Neuron (in vitro differentiated cells): Measurements from ENCODE around the gene PLAC8.
"Not testable (repeated sequence)": the region's sequence is repeated elsewhere in the genome, so short reads cannot be mapped to it uniquely, and the experiment has no call there.

Source experiments
- H2AFZ ChIP-seq: one replicate; pipeline ENCODE4 v1.6.1; 2013; ENCODE audit warnings: low read depth, mild to moderate bottlenecking, inconsistent platforms, low read length, moderate library complexity
- H3K27me3 ChIP-seq: one replicate; pipeline ENCODE4 v1.6.1; 2013; ENCODE audit warnings: low read length; ENCODE audit not compliant: insufficient read depth
- H3K36me3 ChIP-seq: one replicate; pipeline ENCODE4 v1.6.1; 2013; ENCODE audit warnings: low read length; ENCODE audit not compliant: insufficient read depth
- H3K4me1 ChIP-seq: one replicate; pipeline ENCODE4 v1.6.1; 2013; ENCODE audit warnings: low read length; ENCODE audit not compliant: insufficient read depth
- H3K4me3 ChIP-seq: 2 replicates; pipeline ENCODE4 v1.5.1; 2013; ENCODE audit warnings: mild to moderate bottlenecking, low read length, moderate library complexity
- H3K9me3 ChIP-seq: one replicate; pipeline ENCODE4 v1.6.1; 2013; ENCODE audit warnings: low read length

PLAC8 gene

GRCh38 chr4:83075311-83076095, 39.0 kb downstream of the PLAC8 start:
- Histone ChIP-seq H3K27me3 (no peaks in the 10 kb centered on the region), H3K9me3 (peaks cover 5% of the 10 kb centered on the region), H3K4me3 (no peak overlapping the region), H3K36me3 (peaks cover 28% of the 10 kb centered on the region), H2AFZ (no peak overlapping the region), H3K4me1 (no peaks in the 10 kb centered on the region)

GRCh38 chr4:83074783-83075182, 39.7 kb downstream of the PLAC8 start:
- H3K9me3 ChIP-seq, H3K27me3 ChIP-seq, H3K4me3 ChIP-seq, H2AFZ ChIP-seq, H3K4me1 ChIP-seq: not testable (repeated sequence)
- H3K36me3 ChIP-seq = peaks cover 35% of the 10 kb centered on the region

- no peak overlapping the region for H3K4me3 ChIP-seq
- H3K9me3 ChIP-seq = peaks cover 5% of the 10 kb centered on the region
- peaks cover 4% of the 10 kb centered on the region for H3K4me1 ChIP-seq
- no peaks in the 10 kb centered on the region for H3K27me3 ChIP-seq
- H2AFZ ChIP-seq = no peak overlapping the region
- peaks cover 41% of the 10 kb centered on the region for H3K36me3 ChIP-seq
Measured at GRCh38 chr4:83074086-83074704, 40.3 kb downstream of the PLAC8 start.

GRCh38 chr4:83071116-83071515, 43.4 kb downstream of the PLAC8 start:
- H3K4me3 ChIP-seq = no peak overlapping the region
- H3K36me3 ChIP-seq = peaks cover 54% of the 10 kb centered on the region
- peaks cover 7% of the 10 kb centered on the region for H3K4me1 ChIP-seq
- peaks cover 5% of the 10 kb centered on the region for H3K9me3 ChIP-seq
- no peaks in the 10 kb centered on the region for H3K27me3 ChIP-seq
- H2AFZ ChIP-seq = no peak overlapping the region

- H3K27me3 ChIP-seq = no peaks in the 10 kb centered on the region
- no peaks in the 10 kb centered on the region for H3K9me3 ChIP-seq
- peaks cover 7% of the 10 kb centered on the region for H3K4me1 ChIP-seq
- no peak overlapping the region for H3K4me3 ChIP-seq
- H2AFZ ChIP-seq = no peak overlapping the region
- peaks cover 68% of the 10 kb centered on the region for H3K36me3 ChIP-seq
Measured at GRCh38 chr4:83067058-83067639, 47.4 kb downstream of the PLAC8 start.

- no peak overlapping the region for H2AFZ ChIP-seq
- H3K27me3 ChIP-seq = no peaks in the 10 kb centered on the region
- H3K36me3 ChIP-seq = peaks cover 68% of the 10 kb centered on the region
- peaks cover 7% of the 10 kb centered on the region for H3K4me1 ChIP-seq
- H3K9me3 ChIP-seq = no peaks in the 10 kb centered on the region
- H3K4me3 ChIP-seq = no peak overlapping the region
Measured at GRCh38 chr4:83065266-83065665, 49.3 kb downstream of the PLAC8 start.

GRCh38 chr4:83062739-83063138, 51.8 kb downstream of the PLAC8 start:
- H3K27me3 ChIP-seq = no peaks in the 10 kb centered on the region
- H3K4me1 ChIP-seq = no peaks in the 10 kb centered on the region
- H2AFZ ChIP-seq = no peak overlapping the region
- no peak overlapping the region for H3K4me3 ChIP-seq
- H3K36me3 ChIP-seq = peaks cover 66% of the 10 kb centered on the region
- H3K9me3 ChIP-seq = no peaks in the 10 kb centered on the region

GRCh38 chr4:83054928-83055327, 59.6 kb downstream of the PLAC8 start:
- H3K4me3 ChIP-seq = no peak overlapping the region
- H3K36me3 ChIP-seq = peaks cover 49% of the 10 kb centered on the region
- no peak overlapping the region for H2AFZ ChIP-seq
- no peaks in the 10 kb centered on the region for H3K9me3 ChIP-seq
- no peaks in the 10 kb centered on the region for H3K27me3 ChIP-seq
- H3K4me1 ChIP-seq = no peaks in the 10 kb centered on the region

- not testable (repeated sequence) for H3K9me3 ChIP-seq, H3K4me1 ChIP-seq, H3K4me3 ChIP-seq, H3K27me3 ChIP-seq, H2AFZ ChIP-seq
- peaks cover 38% of the 10 kb centered on the region for H3K36me3 ChIP-seq
Measured at GRCh38 chr4:83048781-83049180, 65.7 kb downstream of the PLAC8 start.

- H3K36me3 ChIP-seq = peaks cover 22% of the 10 kb centered on the region
- H3K9me3 ChIP-seq = no peaks in the 10 kb centered on the region
- no peak overlapping the region for H3K4me3 ChIP-seq
- no peaks in the 10 kb centered on the region for H3K4me1 ChIP-seq
- no peak overlapping the region for H2AFZ ChIP-seq
- H3K27me3 ChIP-seq = no peaks in the 10 kb centered on the region
Measured at GRCh38 chr4:83046693-83047473, 67.6 kb downstream of the PLAC8 start.

GRCh38 chr4:83043801-83044407, 70.6 kb downstream of the PLAC8 start:
- no peak overlapping the region for H3K4me3 ChIP-seq
- H3K27me3 ChIP-seq = no peaks in the 10 kb centered on the region
- H3K4me1 ChIP-seq = no peaks in the 10 kb centered on the region
- H3K36me3 ChIP-seq = peaks cover 2% of the 10 kb centered on the region
- H3K9me3 ChIP-seq = no peaks in the 10 kb centered on the region
- no peak overlapping the region for H2AFZ ChIP-seq

GRCh38 chr4:83043157-83043556, 71.4 kb downstream of the PLAC8 start:
- H2AFZ ChIP-seq, H3K4me3 ChIP-seq, H3K27me3 ChIP-seq, H3K9me3 ChIP-seq, H3K4me1 ChIP-seq, H3K36me3 ChIP-seq: not testable (repeated sequence)

- Histone ChIP-seq H3K9me3 (no peaks in the 10 kb centered on the region), H3K4me3 (no peak overlapping the region), H3K36me3 (no peaks in the 10 kb centered on the region), H2AFZ (no peak overlapping the region), H3K4me1 (peaks cover 13% of the 10 kb centered on the region), H3K27me3 (no peaks in the 10 kb centered on the region)
Measured at GRCh38 chr4:83040269-83040668, 74.3 kb downstream of the PLAC8 start.
